Stimulated activated CD8-positive, alpha-beta memory T cell treated with anti-CD3 and anti-CD28 coated beads, Interleukin-15, amount 100 ng/mL, for 48 hours (primary cell): ENCODE measurements around the gene SYTL3.
"Not testable (repeated sequence)": the region's sequence is repeated elsewhere in the genome, so short reads cannot be mapped to it uniquely, and the experiment has no call there.

Source experiments
- DNase-seq, 2 donors: peaks; one replicate each; pipeline ENCODE4 v3.0.0-alpha.2; 2020; ENCODE audit warnings: low read depth in 2 of 2

SYTL3 gene

GRCh38 chr6:158640519-158640918 lies 9.3 kb upstream of the SYTL3 start:
- DNase-seq, result no peak

DNA sequence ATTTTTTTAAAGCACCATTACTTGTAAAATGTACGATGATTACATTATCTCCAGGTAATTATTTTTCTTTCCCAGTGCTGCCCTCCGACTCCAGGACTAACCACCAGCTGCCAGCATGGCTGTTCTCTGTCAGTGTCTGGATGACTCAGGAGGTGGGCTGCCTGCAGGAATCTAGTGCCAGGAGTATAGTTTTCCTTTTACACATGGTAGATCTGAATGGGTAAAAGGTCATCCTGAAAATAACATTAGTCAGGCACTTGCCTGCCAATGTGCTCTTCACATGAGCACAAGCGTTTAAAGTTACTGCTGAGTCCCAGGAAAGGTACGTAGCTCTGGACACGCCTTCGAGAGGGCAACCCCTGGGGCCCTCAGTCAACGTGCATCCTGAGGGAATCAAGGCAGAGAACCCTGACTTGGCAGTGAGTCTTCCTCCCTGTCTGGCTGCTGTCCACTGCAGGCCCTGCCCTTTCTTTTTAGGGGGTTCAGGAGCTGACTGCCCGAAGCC lies 7.7 kb upstream of the SYTL3 start:
- no peak for DNase-seq

GRCh38 chr6:158643836-158644230 lies 6.0 kb upstream of the SYTL3 start:
- no peak for DNase-seq

- peak; percentile 90 for DNase-seq
Observed at GRCh38 chr6:158644231-158645063, 5.4 kb upstream of the SYTL3 start, which contains the start of gene DYNLT1. Gene DYNLT1, minus strand, starts transcription at chr6:158644743. Its CDS starts 35 bp downstream, at chr6:158644708.

DNA sequence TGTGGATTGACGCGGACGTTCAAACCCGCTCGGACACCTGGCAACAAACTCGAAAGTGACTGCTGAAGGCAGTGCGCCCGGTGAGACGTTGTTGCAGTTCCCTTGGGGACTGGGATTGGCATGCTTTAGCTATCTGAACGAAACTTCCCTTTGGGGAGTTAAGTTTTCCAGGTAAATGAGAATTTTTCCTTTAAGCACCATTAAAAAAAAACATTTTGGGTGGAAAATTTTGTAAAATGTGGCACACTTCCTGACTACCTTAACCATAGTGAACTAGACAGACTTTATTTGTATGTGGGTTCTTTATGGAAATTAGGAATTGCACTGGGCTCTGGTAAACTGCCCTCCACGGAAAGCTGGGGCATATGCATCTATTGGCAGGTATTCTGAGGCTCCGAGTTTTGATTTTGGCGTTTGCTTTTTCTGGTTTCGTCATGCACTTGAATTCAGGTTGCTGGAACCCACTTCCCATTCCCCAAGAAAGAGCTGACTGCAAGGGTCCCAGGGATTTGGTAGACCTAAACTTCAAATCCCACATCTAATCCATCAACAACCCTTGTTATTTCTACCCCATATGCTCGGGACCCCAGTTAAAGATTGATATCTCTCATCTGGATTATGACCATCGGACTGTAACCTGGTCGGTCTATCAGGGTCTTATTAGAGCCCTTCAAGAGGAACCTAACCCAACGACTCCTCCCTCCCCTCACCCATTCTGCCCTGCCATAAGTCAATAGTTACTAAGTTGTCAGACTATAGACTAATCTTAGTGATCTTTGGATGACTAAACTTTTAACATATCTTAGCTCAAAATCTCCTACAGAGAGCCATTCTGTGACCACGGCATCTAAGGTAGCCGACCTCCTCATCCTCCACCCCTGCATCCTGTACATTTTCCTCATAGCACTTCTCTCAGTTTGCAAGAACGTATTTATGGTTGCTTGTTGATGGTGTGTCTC lies 4.5 kb upstream of the SYTL3 start:
- peak in 1 of 2 donors; percentile 43 for DNase-seq

GRCh38 chr6:158646023-158646910 lies 3.6 kb upstream of the SYTL3 start:
- no peak for DNase-seq

DNA sequence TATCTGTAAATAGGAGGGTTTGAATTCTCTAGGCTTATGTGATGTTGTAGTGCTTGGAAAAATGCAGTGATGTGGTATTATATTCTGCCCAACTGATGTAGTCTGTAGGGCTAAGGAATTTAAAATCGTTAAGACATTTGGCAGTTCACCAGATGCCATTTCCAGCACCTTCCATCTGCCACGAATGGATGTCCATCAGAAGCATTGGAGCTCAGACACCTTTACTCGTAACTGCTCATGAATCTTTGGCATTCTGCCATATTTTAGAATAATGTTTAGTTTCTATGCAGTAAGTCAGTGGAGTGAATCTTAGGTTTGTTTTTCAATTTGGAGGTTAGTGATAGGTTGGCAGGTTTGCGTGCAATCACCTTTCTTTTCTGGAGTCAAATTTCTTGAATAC lies 2.4 kb upstream of the SYTL3 start:
- no peak for DNase-seq

DNA sequence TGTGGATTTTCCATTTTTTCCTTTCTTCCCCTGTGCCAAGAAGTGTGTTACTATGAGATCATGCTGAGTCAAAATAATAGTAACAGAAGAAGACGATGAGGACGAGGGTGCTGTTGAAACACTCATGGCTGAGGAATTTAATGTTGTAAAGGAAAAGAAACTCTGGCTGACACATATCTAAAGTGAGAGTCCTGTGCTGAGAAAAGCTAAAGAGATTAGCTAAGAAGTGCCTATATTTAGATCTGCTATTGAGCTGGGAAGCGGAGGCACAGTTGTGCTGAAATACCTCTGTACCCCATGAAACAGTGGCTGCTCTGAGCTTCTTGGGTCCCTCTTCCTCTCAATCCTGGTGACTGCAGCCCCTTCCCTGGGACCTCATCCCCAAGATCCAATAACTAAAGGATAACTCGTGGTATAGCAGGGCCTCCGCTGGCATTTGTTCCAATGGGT lies 1.1 kb upstream of the SYTL3 start:
- no peak for DNase-seq

- DNase-seq, result not testable (repeated sequence)
Observed at GRCh38 chr6:158651981-158652737, 2.3 kb downstream of the SYTL3 start.

GRCh38 chr6:158653577-158654354 lies 3.9 kb downstream of the SYTL3 start:
- DNase-seq, result peak; percentile 82 to 88

- DNase-seq, result no peak
Observed at GRCh38 chr6:158654498-158654897, 4.6 kb downstream of the SYTL3 start.

GRCh38 chr6:158654960-158655489 lies 5.2 kb downstream of the SYTL3 start:
- DNase-seq, result no peak

- DNase-seq, result no peak
Observed at GRCh38 chr6:158655569-158656450, 6.0 kb downstream of the SYTL3 start.

- DNase-seq, result not testable (repeated sequence)
Observed at GRCh38 chr6:158656986-158657385, 7.1 kb downstream of the SYTL3 start.

GRCh38 chr6:158660333-158660754 lies 10.5 kb downstream of the SYTL3 start:
- DNase-seq, result no peak

DNA sequence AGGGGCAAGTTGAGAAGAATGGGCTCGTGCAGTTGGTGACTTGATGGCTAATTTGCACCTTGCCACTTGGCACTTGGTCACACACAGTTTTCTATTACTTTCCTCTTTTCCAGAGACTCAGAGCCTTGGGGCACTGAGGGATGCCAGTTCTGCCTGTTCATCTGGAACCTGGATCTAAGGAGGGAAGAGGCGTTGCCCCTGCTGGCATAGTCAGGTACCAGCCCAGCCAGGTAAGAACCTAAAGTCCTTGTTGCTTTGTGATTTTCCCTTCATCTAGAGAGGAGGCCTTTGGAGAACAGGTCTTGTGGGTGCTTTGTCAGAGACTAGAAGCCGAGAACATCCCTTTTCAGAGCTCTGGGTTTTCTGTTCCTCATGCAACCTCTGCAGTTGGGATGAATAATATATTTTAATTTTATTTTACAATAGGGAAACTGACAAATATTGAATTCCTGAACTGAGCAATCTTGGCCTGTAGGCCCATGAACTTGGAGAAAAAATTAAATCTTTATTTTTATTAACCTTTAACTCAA lies 11.4 kb downstream of the SYTL3 start:
- no peak for DNase-seq

- DNase-seq, result no peak
Observed at GRCh38 chr6:158662607-158662953, 12.7 kb downstream of the SYTL3 start.

- no peak for DNase-seq
Observed at GRCh38 chr6:158662954-158663624, 13.2 kb downstream of the SYTL3 start.
